Central memory CD4-positive, alpha-beta T cell (primary cell): ENCODE data around the gene KIAA0513.
"Not testable (repeated sequence)": the region's sequence is repeated elsewhere in the genome, so short reads cannot be mapped to it uniquely, and the experiment has no call there.

Experiments used
- DNase-seq: peaks from one replicate; pipeline ENCODE4 v3.0.0; 2022

Gene KIAA0513

GRCh38 chr16:85049706-85050305 lies 22.2 kb downstream of the KIAA0513 start:
- DNase-seq = no peak

- no peak for DNase-seq
These were observed 23.5 kb downstream of the KIAA0513 start for GRCh38 chr16:85051067-85051581.

- DNase-seq = no peak
These were observed 24.1 kb downstream of the KIAA0513 start for GRCh38 chr16:85051683-85052082.

- no peak for DNase-seq
These were observed 24.9 kb downstream of the KIAA0513 start for GRCh38 chr16:85052536-85052935.

- DNase-seq = not testable (repeated sequence)
These were observed 26.7 kb downstream of the KIAA0513 start for GRCh38 chr16:85054321-85054720.

- DNase-seq = no peak
These were observed 27.4 kb downstream of the KIAA0513 start for GRCh38 chr16:85054948-85055492.

GRCh38 chr16:85055493-85056210 lies 28.1 kb downstream of the KIAA0513 start:
- peak; percentile 80 for DNase-seq

GRCh38 chr16:85056211-85056748 lies 28.7 kb downstream of the KIAA0513 start:
- no peak for DNase-seq

- no peak for DNase-seq
These were observed 29.8 kb downstream of the KIAA0513 start for GRCh38 chr16:85057212-85057889.

GRCh38 chr16:85057948-85058347 lies 30.4 kb downstream of the KIAA0513 start:
- DNase-seq = no peak

GRCh38 chr16:85058909-85059308 lies 31.3 kb downstream of the KIAA0513 start:
- no peak for DNase-seq

- no peak for DNase-seq
These were observed 34.0 kb downstream of the KIAA0513 start for GRCh38 chr16:85061566-85061965.

GRCh38 chr16:85062323-85062722 lies 34.7 kb downstream of the KIAA0513 start:
- DNase-seq = no peak

GRCh38 chr16:85062845-85063244 lies 35.2 kb downstream of the KIAA0513 start:
- DNase-seq = no peak

- DNase-seq = no peak
These were observed 36.6 kb downstream of the KIAA0513 start for GRCh38 chr16:85064186-85064585.

GRCh38 chr16:85065099-85065498 lies 37.5 kb downstream of the KIAA0513 start:
- no peak for DNase-seq

GRCh38 chr16:85066346-85066885 lies 38.8 kb downstream of the KIAA0513 start:
- no peak for DNase-seq

GRCh38 chr16:85067024-85067423 lies 39.4 kb downstream of the KIAA0513 start:
- DNase-seq = no peak

GRCh38 chr16:85067426-85067825 lies 39.8 kb downstream of the KIAA0513 start:
- DNase-seq = no peak

GRCh38 chr16:85068746-85069145 lies 41.2 kb downstream of the KIAA0513 start:
- no peak for DNase-seq

GRCh38 chr16:85069171-85069570 lies 41.6 kb downstream of the KIAA0513 start:
- DNase-seq = no peak

GRCh38 chr16:85072076-85072860 lies 44.7 kb downstream of the KIAA0513 start:
- no peak for DNase-seq
